ENCODE data around the gene TTC1.

- TF ChIP-seq CHD1 (IDR thresholded peaks at IDR 0.05; ENCODE audit: low read depth, low read length) (no peak), CHD2 (IDR thresholded peaks at IDR 0.05; ENCODE audit: low read length) (no peak), CTCF (IDR thresholded peaks at IDR 0.05; ENCODE audit: control extremely low read depth in 1 of 3, insufficient read depth in 1 of 3, low read depth in 1 of 3, low read length in 3 of 3) (no peak), YY1 (IDR thresholded peaks at IDR 0.05; ENCODE audit: low read depth, low read length) (no peak), EZH2 (IDR thresholded peaks at IDR 0.05; ENCODE audit: low read depth, low read length, severe bottlenecking) (no peak)
Measured at GRCh38 chr5:160090059-160090458, 81.1 kb downstream of the TTC1 start.

All from H1 (cell line).